ENCODE results near the gene GNB1. TPM values are rescaled to one million over a fixed set of nuclear protein-coding genes. Genes with fewer than 3 reads are reported as not detected.

The GNB1 gene
- total and polyA plus RNA-seq, 3 experiments from 2014 or later = 114 to 470 (median 436) TPM

DNA sequence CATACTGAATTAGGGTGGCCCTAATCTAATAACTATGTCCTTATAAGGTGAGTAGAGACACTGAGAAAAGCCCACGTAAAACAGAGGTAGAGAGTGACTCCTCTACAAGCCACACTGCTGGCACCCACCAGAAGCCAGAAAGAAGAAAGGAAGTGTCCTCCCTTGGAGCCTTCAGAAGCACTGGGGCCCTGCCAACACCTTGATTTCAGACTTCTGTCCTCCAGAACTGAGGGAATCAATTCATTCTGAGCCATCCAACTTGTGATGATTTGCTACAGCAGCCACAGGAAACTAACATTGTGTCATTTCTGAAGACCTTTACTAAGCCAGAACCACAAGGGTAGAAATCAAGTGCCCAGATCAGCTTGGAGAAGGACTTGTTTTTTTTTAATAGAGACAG, 15.0 kb downstream of the GNB1 start:
- no peaks in the 10 kb centered on the region for H3K9me3 Mint-ChIP-seq
- H3K4me3 ChIP-seq (ENCODE audit: low read length) = no peak overlapping the region
- H3K4me1 ChIP-seq (ENCODE audit: insufficient read depth, low read length) = peaks cover 86% of the 10 kb centered on the region
- peak overlapping the region; percentile 67 to 90 (median 82) for H3K27ac Mint-ChIP-seq
- peaks cover 0 to 65% (median 14%) of the 10 kb centered on the region in 3 donors for H3K36me3 Mint-ChIP-seq
- H3K27ac ChIP-seq (ENCODE audit: low read depth, low read length) = no peak overlapping the region
- CTCF ChIA-PET = interaction anchor here (1.0 kb wide), 1 partner anchor 10 kb away, joined by 3 read pairs; no protein-coding TSS in a partner anchor
- H3K4me3 Mint-ChIP-seq = peak overlapping the region in 6 of 7 donors; percentile 35 to 76 (median 46)
- peaks cover 73 to 88% (median 81%) of the 10 kb centered on the region in 3 donors for H3K4me1 Mint-ChIP-seq
- H3K27me3 Mint-ChIP-seq = peaks cover 0 to 3% of the 10 kb centered on the region in 2 donors
- POLR2A ChIA-PET = interaction anchor here (0.6 to 0.7 kb wide), 2 partner anchors 10 to 21 kb away, joined by 3 read pairs; no protein-coding TSS in a partner anchor
- H3K9me3 ChIP-seq (ENCODE audit: low read length) = no peaks in the 10 kb centered on the region
- H3K36me3 ChIP-seq (ENCODE audit: insufficient read depth, low read length) = peaks cover 8% of the 10 kb centered on the region
- DNase-seq = no peak
- H3K27me3 ChIP-seq (ENCODE audit: insufficient read depth, low read length, poor library complexity, severe bottlenecking) = no peaks in the 10 kb centered on the region

- Histone ChIP-seq H3K4me1 (ENCODE audit: insufficient read depth, low read length) (peaks cover 90% of the 10 kb centered on the region), H3K9me3 (ENCODE audit: low read length) (no peaks in the 10 kb centered on the region), H3K4me3 (ENCODE audit: low read length) (no peak overlapping the region), H3K27ac (ENCODE audit: low read depth, low read length) (no peak overlapping the region), H3K36me3 (ENCODE audit: insufficient read depth, low read length) (peaks cover 8% of the 10 kb centered on the region), H3K27me3 (ENCODE audit: insufficient read depth, low read length, poor library complexity, severe bottlenecking) (no peaks in the 10 kb centered on the region)
- peaks cover 0 to 65% (median 14%) of the 10 kb centered on the region in 3 donors for H3K36me3 Mint-ChIP-seq
- no peaks in the 10 kb centered on the region for H3K9me3 Mint-ChIP-seq
- ChIA-PET CTCF (no interaction called here), POLR2A (no interaction called here)
- peaks cover 0 to 3% of the 10 kb centered on the region in 2 donors for H3K27me3 Mint-ChIP-seq
- no peak for DNase-seq
- peak overlapping the region in 2 of 7 donors; percentile 22 to 28 for H3K4me3 Mint-ChIP-seq
- peak overlapping the region in 5 of 8 donors; percentile 26 to 85 (median 74) for H3K27ac Mint-ChIP-seq
- peaks cover 74 to 90% (median 85%) of the 10 kb centered on the region in 3 donors for H3K4me1 Mint-ChIP-seq
Measured at GRCh38 chr1:1874901-1875300, 16.0 kb downstream of the GNB1 start.

DNA sequence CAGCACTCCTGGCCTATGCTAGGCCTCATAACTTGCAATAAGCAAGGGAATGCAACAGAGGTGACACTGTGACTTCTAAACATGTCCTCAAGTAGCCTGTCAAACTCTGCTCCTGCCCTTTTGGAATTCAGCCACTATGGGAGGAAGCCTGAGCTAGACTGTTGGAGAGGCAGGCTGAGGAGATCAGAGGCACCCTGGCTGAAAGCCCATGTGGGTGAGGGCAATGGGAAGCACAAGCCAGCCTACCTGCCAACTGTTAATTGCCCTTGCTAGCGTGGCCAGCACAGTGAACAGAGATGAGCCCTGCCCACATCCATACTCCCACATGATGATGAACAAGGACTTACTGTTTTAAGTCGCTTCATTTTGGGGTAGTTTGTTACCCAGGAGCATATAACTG, 17.7 kb downstream of the GNB1 start:
- ChIA-PET CTCF (no interaction called here), POLR2A (no interaction called here)
- H3K27ac ChIP-seq (ENCODE audit: low read depth, low read length) = no peak overlapping the region
- peaks cover 75% of the 10 kb centered on the region for H3K4me1 ChIP-seq (ENCODE audit: insufficient read depth, low read length)
- Mint-ChIP-seq H3K36me3 (peaks cover 0 to 57% (median 9%) of the 10 kb centered on the region in 3 donors), H3K4me1 (peaks cover 68 to 83% (median 76%) of the 10 kb centered on the region in 3 donors), H3K27ac (peak overlapping the region in 6 of 8 donors; percentile 29 to 89 (median 64)), H3K9me3 (no peaks in the 10 kb centered on the region), H3K27me3 (peaks cover 0 to 3% of the 10 kb centered on the region in 2 donors), H3K4me3 (peak overlapping the region in 1 of 7 donors; percentile 51)
- H3K27me3 ChIP-seq (ENCODE audit: insufficient read depth, low read length, poor library complexity, severe bottlenecking) = no peaks in the 10 kb centered on the region
- H3K4me3 ChIP-seq (ENCODE audit: low read length) = no peak overlapping the region
- peaks cover 8% of the 10 kb centered on the region for H3K36me3 ChIP-seq (ENCODE audit: insufficient read depth, low read length)
- no peak for DNase-seq
- H3K9me3 ChIP-seq (ENCODE audit: low read length) = no peaks in the 10 kb centered on the region

- peaks cover 68% of the 10 kb centered on the region for H3K4me1 ChIP-seq (ENCODE audit: insufficient read depth, low read length)
- peaks cover 8% of the 10 kb centered on the region for H3K36me3 ChIP-seq (ENCODE audit: insufficient read depth, low read length)
- ChIA-PET POLR2A (interaction anchor here (0.7 kb wide), 1 partner anchor 92 kb away, joined by 3 read pairs; no protein-coding TSS in a partner anchor), CTCF (interaction anchor here (1.3 kb wide), 1 partner anchor 34 kb away, joined by 5 read pairs; no protein-coding TSS in a partner anchor)
- Mint-ChIP-seq H3K27ac (peak overlapping the region; percentile 35 to 99 (median 74)), H3K27me3 (peaks cover 0 to 1% of the 10 kb centered on the region in 2 donors), H3K9me3 (no peaks in the 10 kb centered on the region), H3K4me3 (peak overlapping the region in 5 of 7 donors; percentile 19 to 51 (median 41)), H3K4me1 (peaks cover 64 to 82% (median 76%) of the 10 kb centered on the region in 3 donors), H3K36me3 (peaks cover 0 to 51% (median 9%) of the 10 kb centered on the region in 3 donors)
- H3K27ac ChIP-seq (ENCODE audit: low read depth, low read length) = no peak overlapping the region
- H3K9me3 ChIP-seq (ENCODE audit: low read length) = no peaks in the 10 kb centered on the region
- H3K27me3 ChIP-seq (ENCODE audit: insufficient read depth, low read length, poor library complexity, severe bottlenecking) = no peaks in the 10 kb centered on the region
- no peak overlapping the region for H3K4me3 ChIP-seq (ENCODE audit: low read length)
- no peak for DNase-seq
Measured at GRCh38 chr1:1872329-1872994, 18.4 kb downstream of the GNB1 start.

GRCh38 chr1:1869469-1869868, 21.4 kb downstream of the GNB1 start:
- Histone ChIP-seq H3K36me3 (ENCODE audit: insufficient read depth, low read length) (no peaks in the 10 kb centered on the region), H3K9me3 (ENCODE audit: low read length) (no peaks in the 10 kb centered on the region), H3K27ac (ENCODE audit: low read depth, low read length) (no peak overlapping the region), H3K4me3 (ENCODE audit: low read length) (no peak overlapping the region), H3K27me3 (ENCODE audit: insufficient read depth, low read length, poor library complexity, severe bottlenecking) (no peaks in the 10 kb centered on the region), H3K4me1 (ENCODE audit: insufficient read depth, low read length) (peaks cover 49% of the 10 kb centered on the region)
- Mint-ChIP-seq H3K4me3 (peak overlapping the region in 3 of 7 donors; percentile 8 to 36 (median 14)), H3K4me1 (peaks cover 61 to 77% (median 74%) of the 10 kb centered on the region in 3 donors), H3K9me3 (no peaks in the 10 kb centered on the region), H3K27me3 (peaks cover 0 to 1% of the 10 kb centered on the region in 2 donors), H3K36me3 (peaks cover 0 to 35% (median 3%) of the 10 kb centered on the region in 3 donors), H3K27ac (peak overlapping the region; percentile 15 to 72 (median 58))
- ChIA-PET POLR2A (interaction anchor here (0.8 kb wide), 1 partner anchor 39 kb away, joined by 3 read pairs; no protein-coding TSS in a partner anchor), CTCF (interaction anchor here (0.7 kb wide), 1 partner anchor 1752 kb away, joined by 3 read pairs; no protein-coding TSS in a partner anchor)
- DNase-seq = no peak

GRCh38 chr1:1867164-1867563, 23.7 kb downstream of the GNB1 start:
- POLR2A ChIA-PET = no interaction called here
- Mint-ChIP-seq H3K36me3 (peaks cover 0 to 21% (median 0%) of the 10 kb centered on the region in 3 donors), H3K4me1 (peaks cover 59 to 80% (median 75%) of the 10 kb centered on the region in 3 donors), H3K9me3 (no peaks in the 10 kb centered on the region), H3K4me3 (no peak overlapping the region), H3K27me3 (no peaks in the 10 kb centered on the region), H3K27ac (peak overlapping the region in 1 of 8 donors; percentile 47)
- no peak overlapping the region for H3K27ac ChIP-seq (ENCODE audit: low read depth, low read length)
- no peak for DNase-seq
- H3K4me1 ChIP-seq (ENCODE audit: insufficient read depth, low read length) = peaks cover 52% of the 10 kb centered on the region
- no peaks in the 10 kb centered on the region for H3K9me3 ChIP-seq (ENCODE audit: low read length)
- no peak overlapping the region for H3K4me3 ChIP-seq (ENCODE audit: low read length)
- CTCF ChIA-PET = no interaction called here
- H3K36me3 ChIP-seq (ENCODE audit: insufficient read depth, low read length) = no peaks in the 10 kb centered on the region
- H3K27me3 ChIP-seq (ENCODE audit: insufficient read depth, low read length, poor library complexity, severe bottlenecking) = no peaks in the 10 kb centered on the region

DNA sequence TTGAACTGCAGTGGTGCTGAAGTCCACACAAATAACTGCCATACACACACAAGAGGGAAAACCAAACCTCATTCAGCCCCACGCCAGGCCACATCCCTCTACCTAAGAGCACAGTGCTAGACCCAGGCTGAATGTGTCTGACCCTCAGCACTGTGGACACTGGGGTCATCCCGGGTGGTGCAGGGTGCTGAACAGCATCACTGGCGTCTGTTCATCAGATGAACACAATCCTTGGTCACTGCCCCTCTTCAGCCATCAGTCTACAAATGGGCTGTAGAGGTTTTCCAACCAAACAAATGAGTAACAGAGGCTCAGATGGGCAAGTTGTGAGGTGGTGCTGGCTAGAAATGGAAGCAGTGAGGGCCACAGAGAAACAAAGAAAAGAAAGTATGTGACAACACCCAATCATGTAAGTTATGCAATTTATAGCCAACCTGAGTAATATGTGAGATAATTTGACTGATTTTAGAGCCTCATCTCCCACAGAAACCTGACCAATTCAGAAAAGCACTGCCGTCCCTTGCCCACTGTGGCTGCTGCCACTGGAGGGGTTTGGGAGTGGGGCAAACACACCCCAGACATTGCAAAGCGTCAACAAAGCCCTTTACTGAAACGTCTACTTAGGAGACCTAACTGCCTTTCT, 27.9 kb downstream of the GNB1 start:
- H3K4me1 Mint-ChIP-seq = peaks cover 65 to 89% (median 79%) of the 10 kb centered on the region in 3 donors
- H3K4me1 ChIP-seq (ENCODE audit: insufficient read depth, low read length) = peaks cover 68% of the 10 kb centered on the region
- no peak overlapping the region for H3K27ac ChIP-seq (ENCODE audit: low read depth, low read length)
- H3K36me3 Mint-ChIP-seq = peaks cover 0 to 10% (median 0%) of the 10 kb centered on the region in 3 donors
- no peak overlapping the region for H3K4me3 ChIP-seq (ENCODE audit: low read length)
- no peaks in the 10 kb centered on the region for H3K36me3 ChIP-seq (ENCODE audit: insufficient read depth, low read length)
- no peaks in the 10 kb centered on the region for H3K27me3 Mint-ChIP-seq
- H3K27me3 ChIP-seq (ENCODE audit: insufficient read depth, low read length, poor library complexity, severe bottlenecking) = no peaks in the 10 kb centered on the region
- CTCF ChIA-PET = no interaction called here
- no peak for DNase-seq
- H3K4me3 Mint-ChIP-seq = peak overlapping the region in 6 of 7 donors; percentile 2 to 73 (median 58)
- H3K27ac Mint-ChIP-seq = peak overlapping the region; percentile 10 to 85 (median 78)
- POLR2A ChIA-PET = no interaction called here
- H3K9me3 ChIP-seq (ENCODE audit: low read length) = no peaks in the 10 kb centered on the region
- no peaks in the 10 kb centered on the region for H3K9me3 Mint-ChIP-seq

Data from CD8-positive, alpha-beta memory T cell (primary cell).